Adrenal gland (tissue), 12 donors: ENCODE results near the gene TUT4. TPM values are rescaled to one million over a fixed set of nuclear protein-coding genes. Genes with fewer than 3 reads are reported as not detected.

Source experiments
- DNase-seq, 7 donors: peaks; one replicate each; pipeline ENCODE4 v3.0.0-alpha.2; 2019 to 2020
- H3K27ac ChIP-seq, 5 donors: fragments of 200-600 bp; sonication (generic) in 4 of 5; 1 replicate in 3 of 5; 2 replicates in 2 of 5; pipeline versions ENCODE4 v1.5.1 to v1.8.0; 2016 to 2020; ENCODE audit warnings: mild to moderate bottlenecking in 1 of 5
- H3K27me3 ChIP-seq: fragments of 200-600 bp; 2 replicates; pipeline ENCODE4 v1.8.0; 2021
- H3K36me3 ChIP-seq, 2 donors: fragments of 200-600 bp; replicated peaks in 1 of 2; 1 replicate in 1 of 2; 2 replicates in 1 of 2; pipeline versions ENCODE4 v1.5.1 to v1.8.0; 2018 to 2022
- H3K4me1 ChIP-seq, 2 donors: fragments of 200-600 bp; replicated peaks in 1 of 2; 1 replicate in 1 of 2; 2 replicates in 1 of 2; pipeline versions ENCODE4 v1.5.1 to v1.8.0; 2018 to 2021
- H3K4me3 ChIP-seq, 4 donors: fragments of 200-600 bp; sonication (generic) in 3 of 4; one replicate each; pipeline ENCODE4 v1.5.1; 2016 to 2018
- H3K9me3 ChIP-seq, 3 donors: fragments of 200-600 bp; sonication (generic) in 1 of 3; replicated peaks in 1 of 3; 1 replicate in 2 of 3; 2 replicates in 1 of 3; pipeline versions ENCODE4 v1.5.1 to v1.8.0; 2016 to 2021
- POLR2A ChIP-seq, 2 donors: fragments of 450-650 bp; IDR thresholded peaks; one replicate each; pipeline ENCODE4 v1.6.1; 2017; ENCODE audit warnings: antibody characterized with exemption in 2 of 2, mild to moderate bottlenecking in 2 of 2, moderate library complexity in 1 of 2
- WGBS, 4 donors: extraction: QIAGEN DNeasy Blood & Tissue Kit in 2 of 4; methylation state at CpG; one replicate each; pipeline versions ENCODE4 v1.1.5 to v1.1.7; 2013 to 2017; 5-methylcytosine and 5-hydroxymethylcytosine counted together
- intact Hi-C, 2 donors: fragments of 100-400 bp; cut with DNase I; formaldehyde crosslinking; loops; one replicate each; pipeline versions ENCODE4 v1.14.1 to v1.15.0; 2022 to 2023
- polyA plus RNA-seq, 3 donors: library from polyadenylated mRNA; stranded (reverse); fragments of 200-250 nt in 2 of 3; fragments of 350-450 nt in 1 of 3; fragmentation: Illumina TruSeq in 1 of 3; extraction: RNeasy Lipid Tissue Mini Kit (QIAGEN cat#74804) in 1 of 3; gene quantifications; one replicate each; pipeline ENCODE4 v1.2.3, GENCODE V29; 2013 to 2014
- total RNA-seq, 9 donors: library from RNA; depleted of rRNA in 4 of 9; stranded (reverse); fragments of >200 nt in 4 of 9; fragments of 120-200 nt in 1 of 9; fragmentation: NEBNext Ultra II Directional in 1 of 9; extraction: Animal tissue kit (Norgen Biotek cat#: 25700) in 1 of 9; gene quantifications; one replicate each; pipeline versions ENCODE4 v1.1.0 to v1.2.4, GENCODE V29; 2013 to 2023
- TF ChIP-seq, protein P1 (sequence below), 6 experiments: fragments of 450-650 bp in 4 of 6; fragments of 200-600 bp in 2 of 6; sonication (generic) in 1 of 6; IDR thresholded peaks; 1 replicate in 5 of 6; 2 replicates in 1 of 6; pipeline versions ENCODE4 v1.5.1 to v1.8.0; 2016 to 2021; ENCODE audit warnings: antibody characterized with exemption in 6 of 6, mild to moderate bottlenecking in 2 of 6, moderate library complexity in 1 of 6
- donor health status: healthy with polysubstance abuse.
- donor health status: Bipolar disorder and iron deficiency.
- donor health status: DM: yes; HTN: yes; CAD: no.
- donor health status: DM: no; HTN: no; CAD: no.
- donor health status: DM: no; HTN: no; CAD: no.
- donor health status: DM: yes; HTN: yes; CAD: no.

TUT4 gene
- total and polyA plus RNA-seq, 12 donors, result 29.7 to 80.9 (median 66.1) TPM

- Histone ChIP-seq H3K36me3 (peaks cover 0 to 6% of the 10 kb centered on the region in 2 donors), H3K27me3 (no peaks in the 10 kb centered on the region), H3K9me3 (no peaks in the 10 kb centered on the region), H3K4me3 (no peak overlapping the region), H3K27ac (no peak overlapping the region), H3K4me1 (no peaks in the 10 kb centered on the region)
- 86 to 100% (median 99%) methylated on average over 1 of the region's 1 CpG for WGBS, 4 donors
- intact Hi-C loops, result no loop called here
- TF ChIP-seq, protein P1, sequence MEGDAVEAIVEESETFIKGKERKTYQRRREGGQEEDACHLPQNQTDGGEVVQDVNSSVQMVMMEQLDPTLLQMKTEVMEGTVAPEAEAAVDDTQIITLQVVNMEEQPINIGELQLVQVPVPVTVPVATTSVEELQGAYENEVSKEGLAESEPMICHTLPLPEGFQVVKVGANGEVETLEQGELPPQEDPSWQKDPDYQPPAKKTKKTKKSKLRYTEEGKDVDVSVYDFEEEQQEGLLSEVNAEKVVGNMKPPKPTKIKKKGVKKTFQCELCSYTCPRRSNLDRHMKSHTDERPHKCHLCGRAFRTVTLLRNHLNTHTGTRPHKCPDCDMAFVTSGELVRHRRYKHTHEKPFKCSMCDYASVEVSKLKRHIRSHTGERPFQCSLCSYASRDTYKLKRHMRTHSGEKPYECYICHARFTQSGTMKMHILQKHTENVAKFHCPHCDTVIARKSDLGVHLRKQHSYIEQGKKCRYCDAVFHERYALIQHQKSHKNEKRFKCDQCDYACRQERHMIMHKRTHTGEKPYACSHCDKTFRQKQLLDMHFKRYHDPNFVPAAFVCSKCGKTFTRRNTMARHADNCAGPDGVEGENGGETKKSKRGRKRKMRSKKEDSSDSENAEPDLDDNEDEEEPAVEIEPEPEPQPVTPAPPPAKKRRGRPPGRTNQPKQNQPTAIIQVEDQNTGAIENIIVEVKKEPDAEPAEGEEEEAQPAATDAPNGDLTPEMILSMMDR (IDR thresholded peaks at IDR 0.05), result no peak
- no peak for TF ChIP-seq POLR2A (IDR thresholded peaks at IDR 0.05)
- DNase-seq, result no peak
Measured at GRCh38 chr1:52454127-52454526, 98.8 kb downstream of the TUT4 start.

DNA sequence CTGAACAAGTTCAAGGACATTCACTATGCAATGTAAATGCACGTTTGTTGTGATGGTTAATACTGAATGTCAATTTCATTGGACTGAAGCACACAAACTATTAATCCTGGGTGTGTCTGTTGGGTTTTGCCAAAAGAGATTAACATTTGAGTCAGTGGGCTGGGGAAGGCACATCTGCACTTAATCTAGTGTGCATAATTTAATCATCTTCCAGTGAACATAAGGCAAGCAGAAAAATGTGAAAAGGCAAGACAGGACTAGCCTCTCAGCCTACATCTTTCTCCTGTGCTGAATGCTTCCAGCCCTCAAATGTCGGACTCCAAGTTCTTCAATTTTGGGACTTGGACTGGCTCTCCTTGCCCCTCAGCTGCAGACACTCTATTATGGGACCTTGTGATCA, 108.4 kb downstream of the TUT4 start:
- Histone ChIP-seq H3K9me3 (no peaks in the 10 kb centered on the region), H3K4me3 (no peak overlapping the region), H3K27ac (no peak overlapping the region), H3K36me3 (peaks cover 0 to 35% of the 10 kb centered on the region in 2 donors), H3K27me3 (no peaks in the 10 kb centered on the region), H3K4me1 (no peaks in the 10 kb centered on the region)
- intact Hi-C loops, result no loop called here
- DNase-seq, result no peak
- TF ChIP-seq POLR2A (IDR thresholded peaks at IDR 0.05), result no peak
- TF ChIP-seq, protein P1 (IDR thresholded peaks at IDR 0.05), result no peak
- WGBS, 4 donors, result 68 to 85% (median 80%) methylated on average over 2 of the region's 2 CpGs

DNA sequence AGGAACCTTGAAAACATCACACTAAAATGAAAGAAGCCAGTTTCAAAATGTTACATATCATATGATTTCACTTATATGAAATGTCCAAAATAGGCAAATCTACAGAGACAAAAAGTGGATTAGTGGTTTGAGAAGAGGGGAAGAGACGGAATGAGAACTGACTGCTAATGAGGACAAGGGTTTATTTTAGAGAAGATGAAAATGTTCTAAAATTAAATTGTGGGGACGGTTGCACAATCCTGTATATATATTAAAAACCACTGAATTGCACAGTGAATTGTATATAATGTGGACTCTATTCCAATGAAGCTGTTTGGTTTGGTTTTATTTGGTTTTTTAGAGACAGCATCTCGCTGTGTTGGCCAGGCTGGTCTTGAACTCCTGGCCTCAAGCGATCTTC, 112.9 kb downstream of the TUT4 start:
- intact Hi-C loops, result loop anchor here in 1 of 2 donors (10.0 kb wide), 1 partner anchor 245 kb away; no protein-coding TSS in a partner anchor
- Histone ChIP-seq H3K4me3 (no peak overlapping the region), H3K9me3 (no peaks in the 10 kb centered on the region), H3K27me3 (no peaks in the 10 kb centered on the region), H3K36me3 (peaks cover 0 to 30% of the 10 kb centered on the region in 2 donors), H3K27ac (no peak overlapping the region), H3K4me1 (no peaks in the 10 kb centered on the region)
- TF ChIP-seq, protein P1 (IDR thresholded peaks at IDR 0.05), result no peak
- TF ChIP-seq POLR2A (IDR thresholded peaks at IDR 0.05), result no peak
- DNase-seq, result no peak
- WGBS, 4 donors, result 87 to 91% (median 89%) methylated on average over 4 of the region's 4 CpGs

DNA sequence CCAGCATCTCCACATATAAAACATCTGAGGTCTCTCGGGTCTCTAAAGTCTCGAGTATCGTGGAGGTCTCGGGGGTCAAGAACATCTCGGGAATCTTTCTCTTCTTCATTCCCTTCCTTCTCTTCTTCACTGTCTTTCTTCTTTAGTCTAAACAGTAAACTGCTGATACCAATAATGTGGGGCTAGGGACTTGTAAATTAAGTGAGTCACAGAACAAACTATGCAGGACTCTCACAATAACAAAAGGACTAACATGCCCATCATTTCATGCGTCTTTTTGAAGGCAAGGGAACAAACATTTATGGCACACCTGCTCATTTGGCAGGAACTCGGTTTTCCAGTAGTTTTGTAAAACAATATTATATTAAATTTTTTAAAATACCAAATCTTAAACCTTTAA, 116.1 kb downstream of the TUT4 start:
- Histone ChIP-seq H3K9me3 (no peaks in the 10 kb centered on the region), H3K27me3 (no peaks in the 10 kb centered on the region), H3K4me3 (no peak overlapping the region), H3K27ac (no peak overlapping the region), H3K4me1 (no peaks in the 10 kb centered on the region), H3K36me3 (peaks cover 0 to 27% of the 10 kb centered on the region in 2 donors)
- TF ChIP-seq POLR2A (IDR thresholded peaks at IDR 0.05), result no peak
- TF ChIP-seq, protein P1 (IDR thresholded peaks at IDR 0.05), result no peak
- intact Hi-C loops, result loop anchor here in 1 of 2 donors (10.0 kb wide), 1 partner anchor 248 kb away; no protein-coding TSS in a partner anchor
- DNase-seq, result no peak
- 90 to 94% (median 92%) methylated on average over 7 of the region's 7 CpGs for WGBS, 4 donors
